ENCODE results near the gene USP22. TPM values are rescaled to one million over a fixed set of nuclear protein-coding genes. Genes with fewer than 3 reads are reported as not detected.

The USP22 gene
- total and polyA plus RNA-seq, 10 of the 15 experiments (the other 5 are each of a cell fraction or from before 2014, with no cell fraction given), result 10.8 to 218 (median 98.8) TPM

DNA sequence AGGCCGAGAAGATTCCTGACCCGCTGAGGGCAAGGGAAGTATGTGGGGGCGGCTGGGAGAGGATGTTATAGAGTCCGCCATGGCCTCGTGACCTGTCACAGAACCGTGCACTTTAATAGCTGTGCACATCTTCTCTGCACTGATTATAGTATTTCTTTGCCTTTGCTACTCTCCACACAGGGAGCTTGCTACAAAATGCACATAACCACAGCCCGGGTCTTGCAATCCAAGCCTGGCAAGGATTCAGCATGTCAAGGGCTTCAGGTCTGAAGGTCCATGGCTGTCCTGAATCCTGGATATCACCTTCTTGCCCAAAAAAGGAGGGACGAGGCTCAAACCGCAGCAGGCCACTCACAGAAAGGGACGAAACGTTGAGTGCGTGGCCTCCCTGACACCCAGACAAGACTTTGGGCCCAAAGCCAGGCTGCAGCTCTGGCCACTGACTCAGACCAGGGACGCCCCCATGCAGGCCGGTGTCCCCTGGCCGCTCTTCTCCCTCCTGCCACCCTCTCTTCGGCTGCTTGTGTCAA, 43.7 kb downstream of the USP22 start:
- H4K20me1 ChIP-seq (ENCODE audit: control insufficient read depth, insufficient read depth), result no peaks in the 10 kb centered on the region; the same call in 1 of the 2 replicates
- no peaks in the 10 kb centered on the region for H3K9me3 ChIP-seq (replicated peaks; ENCODE audit: control insufficient read depth, insufficient read depth, low read length)
- H3K4me3 ChIP-seq, result no peak overlapping the region
- H2AFZ ChIP-seq (ENCODE audit: control insufficient read depth, low read depth, low read length), result no peak overlapping the region
- ChIA-PET CTCF (no interaction called here), POLR2A (no interaction called here), SMC1A (ENCODE audit: uncharacterized antibody, unreplicated experiment) (no interaction called here), RAD21 (ENCODE audit: unreplicated experiment) (no interaction called here)
- DNase-seq (ENCODE audit: low read depth, low spot score) (no peak), FAIRE-seq (no peak), ATAC-seq (no peak)
- 89% methylated on average over 16 of the region's 16 CpGs for WGBS (ENCODE audit: insufficient coverage, insufficient replicate concordance, low lambda C conversion rate, missing lambda C conversion rate)
- H3K4me1 ChIP-seq (ENCODE audit: control insufficient read depth, insufficient read depth, low read length), result no peaks in the 10 kb centered on the region
- H3K4me2 ChIP-seq (ENCODE audit: control insufficient read depth, insufficient read depth), result no peak overlapping the region
- H3K27me3 ChIP-seq (replicated peaks in 1 of 2; ENCODE audit: control insufficient read depth in 2 of 2, insufficient read depth in 2 of 2, low read length in 1 of 2), result no peaks in the 10 kb centered on the region
- no TSS peak for BruUV-seq (replicated peaks)
- no peak overlapping the region for H3K27ac ChIP-seq (ENCODE audit: control insufficient read depth, insufficient read depth)
- peak; percentile 44; the same call in 1 of the 2 replicates for TF ChIP-seq CBFB (IDR thresholded peaks at IDR 0.05; ENCODE audit: low read depth)
- TF ChIP-seq POLR2A (IDR thresholded peaks at IDR 0.05; ENCODE audit: low read depth, low read length), result peak; percentile 35; the same call in 1 of the 2 replicates
- TF ChIP-seq TCF12 (IDR thresholded peaks at IDR 0.05; ENCODE audit: low read depth, low read length), result no peak
- no peaks in the 10 kb centered on the region for H3K79me2 ChIP-seq (ENCODE audit: control insufficient read depth, insufficient read depth, low read length)
- in situ Hi-C loops (cut with MboI) (loop anchor here (5.0 kb wide), 1 partner anchor 52 kb away; no protein-coding TSS in a partner anchor), intact Hi-C loops (cut with micrococcal nuclease; ENCODE audit: unreplicated experiment) (no loop called here)
- H3K36me3 ChIP-seq (ENCODE audit: control insufficient read depth in 2 of 2, insufficient read depth in 2 of 2, low read length in 1 of 2), result peaks cover 27 to 30% of the 10 kb centered on the region in 2 experiments
- H3K9ac ChIP-seq (ENCODE audit: control insufficient read depth, insufficient read depth, low read length), result no peak overlapping the region

DNA sequence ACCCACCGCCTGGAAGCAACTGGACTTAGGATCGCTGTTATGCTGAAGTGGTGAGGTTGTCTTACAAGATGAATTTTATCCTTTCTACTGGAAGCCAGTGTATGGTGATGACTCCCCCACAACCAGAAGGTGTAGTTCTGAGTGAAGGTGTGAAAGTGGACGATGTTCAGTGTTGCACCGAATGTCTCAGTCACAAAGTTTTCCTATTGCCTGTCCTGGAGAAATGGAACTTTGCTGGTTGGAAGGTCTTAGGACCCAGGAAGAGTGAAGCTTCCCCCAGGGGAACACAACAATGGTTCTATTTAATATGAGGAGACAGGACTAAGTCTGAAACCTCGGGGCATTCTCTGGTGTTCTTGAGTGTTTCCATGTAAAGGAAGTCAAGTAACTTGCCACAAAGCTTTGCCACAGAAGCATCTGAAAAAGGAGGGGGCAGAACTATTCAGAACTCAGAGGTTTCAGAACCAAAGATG, 44.2 kb downstream of the USP22 start:
- no peak for DNase-seq (ENCODE audit: low read depth, low spot score)
- no peak for TF ChIP-seq YBX1 (IDR thresholded peaks at IDR 0.05)
- 0 out of 2 replicates have a peak, but pooled peaks have one; percentile 35 for TF ChIP-seq MTA3 (IDR thresholded peaks at IDR 0.05; ENCODE audit: borderline replicate concordance, low read length)
- TF ChIP-seq ZBED1 (IDR thresholded peaks at IDR 0.05; ENCODE audit: borderline replicate concordance), result 0 out of 2 replicates have a peak, but pooled peaks have one; percentile 10
- Histone ChIP-seq H3K27me3 (replicated peaks in 1 of 2; ENCODE audit: control insufficient read depth in 2 of 2, insufficient read depth in 2 of 2, low read length in 1 of 2) (no peaks in the 10 kb centered on the region), H3K27ac (ENCODE audit: control insufficient read depth, insufficient read depth) (no peak overlapping the region), H3K4me3 (no peak overlapping the region), H2AFZ (ENCODE audit: control insufficient read depth, low read depth, low read length) (no peak overlapping the region), H3K9me3 (replicated peaks; ENCODE audit: control insufficient read depth, insufficient read depth, low read length) (no peaks in the 10 kb centered on the region), H3K4me1 (ENCODE audit: control insufficient read depth, insufficient read depth, low read length) (no peaks in the 10 kb centered on the region), H3K4me2 (ENCODE audit: control insufficient read depth, insufficient read depth) (no peak overlapping the region), H4K20me1 (ENCODE audit: control insufficient read depth, insufficient read depth) (no peaks in the 10 kb centered on the region; the same call in 1 of the 2 replicates), H3K9ac (ENCODE audit: control insufficient read depth, insufficient read depth, low read length) (no peak overlapping the region), H3K79me2 (ENCODE audit: control insufficient read depth, insufficient read depth, low read length) (no peaks in the 10 kb centered on the region), H3K36me3 (ENCODE audit: control insufficient read depth in 2 of 2, insufficient read depth in 2 of 2, low read length in 1 of 2) (peaks cover 22 to 26% of the 10 kb centered on the region in 2 experiments)
- ATAC-seq, result no peak
- ChIA-PET CTCF (no interaction called here), POLR2A (no interaction called here), RAD21 (ENCODE audit: unreplicated experiment) (no interaction called here), SMC1A (ENCODE audit: uncharacterized antibody, unreplicated experiment) (no interaction called here)
- BruUV-seq (replicated peaks), result no TSS peak
- WGBS (ENCODE audit: insufficient coverage, insufficient replicate concordance, low lambda C conversion rate, missing lambda C conversion rate), result 80% methylated on average over 5 of the region's 5 CpGs
- FAIRE-seq, result no peak
- intact Hi-C loops (cut with micrococcal nuclease; ENCODE audit: unreplicated experiment), result no loop called here
- in situ Hi-C loops (cut with MboI), result loop anchor here (5.0 kb wide), 1 partner anchor 51 kb away; no protein-coding TSS in a partner anchor
